SK-N-MC (cell line): ENCODE data around the gene QPCT.
A peak's percentile ranks its signal among the peaks of the same experiment; 100 is the strongest.

Source experiments
- DNase-seq: peaks from one replicate; pipeline ENCODE4 v3.0.0-alpha.2; 2011; ENCODE audit warnings: low read depth, low spot score
- H3K27ac ChIP-seq: fragments of 200-600 bp; sonication (generic); 2 replicates; pipeline ENCODE4 v1.5.1; 2016; ENCODE audit warnings: mixed run types
- H3K36me3 ChIP-seq: fragments of 200-600 bp; sonication (generic); 2 replicates; pipeline ENCODE4 v1.6.1; 2017; ENCODE audit warnings: antibody characterized with exemption, low read length, mixed read lengths; ENCODE audit not compliant: insufficient read depth
- H3K4me3 ChIP-seq: fragments of 200-600 bp; sonication (generic); 2 replicates; pipeline ENCODE4 v1.5.1; 2016
- H3K9ac ChIP-seq: fragments of 200-600 bp; sonication (generic); 2 replicates; pipeline ENCODE4 v1.8.0; 2017; ENCODE audit warnings: mixed run types, mixed read lengths; ENCODE audit not compliant: insufficient read length
- H3K9me3 ChIP-seq: fragments of 200-600 bp; sonication (generic); 2 replicates; pipeline ENCODE4 v1.6.1; 2017; ENCODE audit warnings: low read depth, mild to moderate bottlenecking, antibody characterized with exemption, low read length, moderate library complexity, mixed read lengths
- EZH2 ChIP-seq: fragments of 200-600 bp; sonication (generic); IDR thresholded peaks from one replicate; pipeline ENCODE4 v1.6.1; 2017; ENCODE audit warnings: antibody characterized with exemption
- FOXP2 ChIP-seq: optimal IDR thresholded peaks from 2 replicates; pipeline ENCODE3; 2011; ENCODE audit warnings: mild to moderate bottlenecking, moderate library complexity; ENCODE audit not compliant: insufficient read depth; ENCODE audit errors: extremely low read length, control extremely low read depth
- POLR2AphosphoS5 ChIP-seq: IDR thresholded peaks from 2 replicates; pipeline ENCODE4 v1.6.1; 2012; ENCODE audit warnings: mild to moderate bottlenecking, low read depth, low read length, borderline replicate concordance

Gene QPCT

GRCh38 chr2:37323176-37323780 lies 21.2 kb upstream of the QPCT start:
- Histone ChIP-seq H3K4me3 (peak overlapping the region; percentile 90), H3K36me3 (peaks cover 33% of the 10 kb centered on the region), H3K27ac (peak overlapping the region; percentile 91; the same call in 1 of the 2 replicates), H3K9me3 (no peaks in the 10 kb centered on the region), H3K9ac (peak overlapping the region; percentile 94)
- TF ChIP-seq POLR2AphosphoS5 = no peak
- DNase-seq = no peak

- DNase-seq = no peak
- Histone ChIP-seq H3K36me3 (peaks cover 26% of the 10 kb centered on the region), H3K9me3 (no peaks in the 10 kb centered on the region), H3K4me3 (peak overlapping the region; percentile 90), H3K27ac (peak overlapping the region; percentile 91), H3K9ac (peak overlapping the region; percentile 94)
- no peak; the same call in 1 of the 2 replicates for TF ChIP-seq POLR2AphosphoS5
- TF ChIP-seq EZH2 = no peak
- TF ChIP-seq FOXP2 = no peak
These were observed 20.5 kb upstream of the QPCT start for GRCh38 chr2:37323781-37324535.

DNA sequence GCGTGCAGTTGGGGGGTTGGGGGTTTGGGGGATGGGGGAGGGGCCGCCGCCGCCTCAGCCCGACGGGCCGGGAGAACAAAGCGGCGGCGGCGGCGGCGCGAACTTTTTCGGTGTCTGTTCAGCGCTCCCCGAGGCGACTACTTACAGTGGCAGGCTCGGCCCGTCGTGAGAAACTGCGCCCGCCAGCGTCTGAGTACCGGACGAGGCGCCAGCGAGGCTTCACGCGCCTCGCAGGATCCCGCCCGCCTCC lies 20.0 kb upstream of the QPCT start:
- DNase-seq = no peak
- Histone ChIP-seq H3K27ac (peak overlapping the region; percentile 91), H3K4me3 (peak overlapping the region; percentile 90), H3K9me3 (no peaks in the 10 kb centered on the region), H3K9ac (peak overlapping the region; percentile 94), H3K36me3 (peaks cover 24% of the 10 kb centered on the region)
- TF ChIP-seq EZH2 (no peak), POLR2AphosphoS5 (peak; percentile 86)

DNA sequence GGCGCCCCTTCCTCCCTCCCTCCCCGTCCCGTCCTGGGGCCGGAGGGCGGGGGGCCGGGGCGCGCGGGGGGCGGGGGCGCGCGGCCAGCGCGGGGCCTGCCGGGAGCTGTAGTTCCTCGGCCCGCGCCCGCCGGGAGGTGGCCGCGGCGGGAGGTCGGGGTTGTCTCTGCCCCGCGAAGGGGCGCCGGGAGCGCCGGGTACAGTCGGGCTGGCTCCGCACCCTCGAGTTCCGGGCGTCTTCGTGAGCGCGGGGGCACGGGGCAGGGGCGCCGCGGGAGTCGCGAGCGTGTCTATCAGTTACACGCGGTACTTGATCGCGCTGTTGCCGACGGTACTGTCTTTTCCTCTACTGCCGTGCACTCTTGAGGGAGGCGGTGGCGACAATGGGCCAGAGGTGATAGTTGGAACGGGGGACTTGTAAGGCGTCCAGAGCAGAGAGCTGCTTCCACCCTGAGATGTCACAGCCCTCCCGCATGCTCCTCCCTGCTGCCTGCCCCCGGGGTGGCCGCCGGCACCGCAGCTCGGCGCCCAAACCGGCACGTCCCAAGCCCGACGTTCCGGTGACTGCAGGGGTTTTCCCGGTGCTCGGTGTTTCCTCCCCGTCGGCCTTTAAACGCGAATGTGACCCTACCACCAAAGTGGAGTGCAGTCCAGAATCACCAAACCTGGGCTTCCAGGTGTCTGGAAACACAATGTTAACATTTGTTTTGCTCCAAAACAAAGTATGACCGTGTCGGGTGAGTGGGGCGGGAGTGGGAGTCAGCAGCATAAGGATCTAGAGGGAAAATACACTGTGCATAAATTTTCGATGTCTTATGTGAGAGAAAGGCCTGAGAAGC lies 19.4 kb upstream of the QPCT start, which contains the start of gene PRKD3:
TSS of gene PRKD3 (minus strand) at position 48 of the 839 bp plus-strand sequence. CDS start 8,309 bp downstream, outside the sequence.
- DNase-seq = no peak
- TF ChIP-seq POLR2AphosphoS5 (0 out of 2 replicates have a peak, but pooled peaks have one; percentile 16), FOXP2 (no peak)
- peak within 1 kb of the TSS; percentile 91 for H3K27ac ChIP-seq
- H3K36me3 ChIP-seq = peaks cover 23% of the 10 kb centered on the region
- peak within 1 kb of the TSS; percentile 90 for H3K4me3 ChIP-seq
- no peaks in the 10 kb centered on the region for H3K9me3 ChIP-seq
- peak within 1 kb of the TSS; percentile 94 for H3K9ac ChIP-seq

DNA sequence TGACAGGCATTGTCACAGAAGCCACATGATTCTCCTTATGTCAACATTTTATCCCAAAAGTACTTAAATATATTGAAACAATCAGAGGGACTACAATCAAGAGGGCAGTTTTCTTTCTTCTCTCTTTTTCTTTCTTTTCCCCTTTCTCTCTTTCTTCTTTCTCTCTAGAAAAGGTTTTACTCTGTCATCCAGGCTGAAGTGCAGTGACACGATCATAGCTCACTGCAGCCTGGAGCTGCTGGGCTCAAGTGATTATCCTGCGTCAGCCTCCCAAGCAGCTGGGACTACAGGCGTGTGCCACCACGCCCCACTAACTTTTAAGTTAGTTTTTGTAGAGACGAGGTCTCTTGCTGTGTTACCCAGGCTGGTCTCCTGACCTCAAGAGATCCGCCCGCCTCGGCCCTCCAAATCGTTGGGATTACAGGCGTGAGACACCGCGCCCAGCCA lies 18.8 kb upstream of the QPCT start:
- no peak for TF ChIP-seq EZH2
- TF ChIP-seq FOXP2 = no peak
- TF ChIP-seq POLR2AphosphoS5 = no peak
- Histone ChIP-seq H3K36me3 (peaks cover 17% of the 10 kb centered on the region), H3K9ac (peak overlapping the region; percentile 50), H3K27ac (peak overlapping the region; percentile 82), H3K9me3 (no peaks in the 10 kb centered on the region), H3K4me3 (peak overlapping the region; percentile 90)
- no peak for DNase-seq

DNA sequence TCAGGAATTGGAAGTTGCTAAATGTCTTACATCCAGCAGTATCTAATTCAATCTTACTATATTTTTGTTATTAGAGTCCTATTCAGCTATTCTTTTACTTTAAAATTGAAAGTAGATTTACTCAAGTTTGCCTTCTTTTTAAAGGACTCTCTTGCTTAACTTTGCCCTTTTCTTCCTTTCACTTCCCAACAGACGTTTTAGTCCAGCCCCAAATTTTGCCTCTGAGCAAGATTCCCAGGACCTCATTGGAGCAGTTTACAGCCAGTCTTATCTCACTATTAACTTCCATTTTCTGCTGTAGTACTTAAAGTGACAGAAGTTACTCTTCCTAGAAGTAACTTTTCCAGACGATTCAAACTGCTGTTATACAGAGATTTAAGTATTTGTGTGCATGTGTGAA lies 18.1 kb upstream of the QPCT start:
- TF ChIP-seq EZH2 (no peak), FOXP2 (no peak), POLR2AphosphoS5 (no peak)
- peak overlapping the region; percentile 67 for H3K4me3 ChIP-seq
- peak; percentile 81 for DNase-seq

DNA sequence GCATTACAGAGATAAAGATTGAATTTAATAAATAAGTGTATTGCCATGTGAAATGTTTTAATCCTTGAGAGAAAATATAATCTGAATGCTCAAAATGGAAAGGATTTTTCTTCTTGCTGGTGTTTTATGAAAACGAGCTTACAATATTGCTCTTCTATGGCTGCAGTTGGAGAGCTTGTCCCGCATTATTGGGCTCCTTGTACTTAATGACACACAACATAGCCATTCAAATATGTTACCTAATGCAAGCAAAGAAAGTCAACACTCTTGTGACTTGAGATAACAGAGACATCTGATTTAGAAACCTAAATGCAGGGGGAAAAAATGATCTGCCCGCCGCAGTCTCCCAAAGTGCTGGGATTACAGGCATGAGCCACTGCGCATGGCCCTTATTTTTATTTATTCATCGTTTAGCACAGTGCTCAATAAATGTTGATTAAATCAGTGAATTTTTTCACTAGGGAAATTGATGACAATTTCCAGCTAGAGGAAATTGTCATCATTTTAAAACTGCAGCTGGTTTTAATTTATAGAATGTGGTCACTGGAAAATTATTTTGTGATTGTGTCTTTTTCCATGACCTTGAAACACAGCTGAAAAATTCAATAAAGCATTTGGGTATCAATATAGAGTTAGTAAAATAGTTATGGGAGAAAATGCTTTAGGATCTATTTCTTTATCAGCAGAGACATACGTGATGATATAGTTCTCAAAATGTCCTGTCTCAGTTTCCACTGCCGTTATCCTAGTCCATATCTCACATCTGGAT lies 17.4 kb upstream of the QPCT start:
- Histone ChIP-seq H3K9ac (peak overlapping the region; percentile 64), H3K36me3 (peaks cover 4% of the 10 kb centered on the region), H3K27ac (peak overlapping the region; percentile 82), H3K9me3 (no peaks in the 10 kb centered on the region), H3K4me3 (peak overlapping the region; percentile 67)
- TF ChIP-seq FOXP2 = no peak
- no peak for TF ChIP-seq EZH2
- no peak for TF ChIP-seq POLR2AphosphoS5
- DNase-seq = no peak

More for the DNA sequence above, 18.1 kb upstream of the QPCT start:
- peaks cover 11% of the 10 kb centered on the region for H3K36me3 ChIP-seq
- H3K9ac ChIP-seq = peak overlapping the region; percentile 64
- peak overlapping the region; percentile 82 for H3K27ac ChIP-seq
- H3K9me3 ChIP-seq = no peaks in the 10 kb centered on the region

- H3K4me3 ChIP-seq = no peak overlapping the region
- no peak for DNase-seq
- no peaks in the 10 kb centered on the region for H3K9me3 ChIP-seq
- H3K9ac ChIP-seq = no peak overlapping the region
- H3K36me3 ChIP-seq = no peaks in the 10 kb centered on the region
- no peak overlapping the region for H3K27ac ChIP-seq
- TF ChIP-seq POLR2AphosphoS5 (no peak), FOXP2 (no peak), EZH2 (no peak)
These were observed 13.7 kb upstream of the QPCT start for GRCh38 chr2:37330681-37331080.
